ENCODE measurements around the gene PSMD9. TPM values are rescaled to one million over a fixed set of nuclear protein-coding genes. Genes with fewer than 3 reads are reported as not detected.

The PSMD9 gene
- total and polyA plus RNA-seq, 8 donors: 39.3 to 53.8 (median 45.4) TPM

- intact Hi-C loops (cut with DNase I): no loop called here
- TF ChIP-seq CTCF (IDR thresholded peaks at IDR 0.05): no peak
- Histone ChIP-seq H3K27ac (no peak overlapping the region), H3K4me1 (no peaks in the 10 kb centered on the region), H3K9me3 (no peaks in the 10 kb centered on the region), H3K4me3 (no peak overlapping the region), H3K36me3 (no peaks in the 10 kb centered on the region), H3K27me3 (no peaks in the 10 kb centered on the region)
- DNase-seq (no peak), ATAC-seq (no peak)
These were observed 72.7 kb downstream of the PSMD9 start for GRCh38 chr12:121961195-121961879.

GRCh38 chr12:121963341-121964018 is 74.9 kb downstream of the PSMD9 start:
- H3K27ac ChIP-seq: no peak overlapping the region

GRCh38 chr12:121964813-121965643 is 76.4 kb downstream of the PSMD9 start:
- H3K36me3 ChIP-seq: no peaks in the 10 kb centered on the region
- DNase-seq: no peak
- H3K4me3 ChIP-seq: no peak overlapping the region
- H3K4me1 ChIP-seq: peaks cover 0 to 8% of the 10 kb centered on the region in 2 donors
- ATAC-seq: no peak
- H3K27me3 ChIP-seq: no peaks in the 10 kb centered on the region
- H3K27ac ChIP-seq: no peak overlapping the region
- intact Hi-C loops (cut with DNase I): no loop called here
- no peak for TF ChIP-seq CTCF (IDR thresholded peaks at IDR 0.05)
- H3K9me3 ChIP-seq: no peaks in the 10 kb centered on the region

More at GRCh38 chr12:121963341-121964018, 74.9 kb downstream of the PSMD9 start:
- DNase-seq (no peak), ATAC-seq (no peak)
- no peak overlapping the region for H3K4me3 ChIP-seq
- H3K36me3 ChIP-seq: no peaks in the 10 kb centered on the region
- no peaks in the 10 kb centered on the region for H3K4me1 ChIP-seq
- H3K27me3 ChIP-seq: no peaks in the 10 kb centered on the region
- intact Hi-C loops (cut with DNase I): no loop called here
- TF ChIP-seq CTCF (IDR thresholded peaks at IDR 0.05): no peak
- H3K9me3 ChIP-seq: no peaks in the 10 kb centered on the region

GRCh38 chr12:121966959-121967358 is 78.4 kb downstream of the PSMD9 start:
- no peak overlapping the region for H3K4me3 ChIP-seq
- no peaks in the 10 kb centered on the region for H3K27me3 ChIP-seq
- no peak overlapping the region for H3K27ac ChIP-seq
- ATAC-seq (no peak), DNase-seq (peak in 1 of 4 donors; percentile 37)
- no peak for TF ChIP-seq CTCF (IDR thresholded peaks at IDR 0.05)
- H3K4me1 ChIP-seq: peaks cover 0 to 8% of the 10 kb centered on the region in 2 donors
- no peaks in the 10 kb centered on the region for H3K36me3 ChIP-seq
- intact Hi-C loops (cut with DNase I): no loop called here
- H3K9me3 ChIP-seq: no peaks in the 10 kb centered on the region

Other genes starting within 250 kb of the PSMD9 start
- gene MORN3, start 219.1 kb upstream of the PSMD9 start, total RNA-seq: 1 to 10 TPM in 1 of 2 donors, under 1 TPM in 1; 0.17 to 1.0 TPM
- gene MORN3, start 219.1 kb upstream of the PSMD9 start, polyA plus RNA-seq (ENCODE audit: insufficient read length in 6 of 6): 1 to 10 TPM; 1.2 to 2.8 (median 1.6) TPM
- gene TMEM120B, start 176.0 kb upstream of the PSMD9 start, total RNA-seq: 10 to 100 TPM; 13.9 to 17.7 TPM
- 10 to 100 TPM in 3 of 6 donors, 1 to 10 TPM in 3; 8.5 to 14.1 (median 10.4) TPM for gene TMEM120B, start 176.0 kb upstream of the PSMD9 start, polyA plus RNA-seq (ENCODE audit: insufficient read length in 6 of 6)
- 10 to 100 TPM; 37.6 to 48.3 TPM for gene RHOF, start 95.1 kb upstream of the PSMD9 start, total RNA-seq
- gene RHOF, start 95.1 kb upstream of the PSMD9 start, polyA plus RNA-seq (ENCODE audit: insufficient read length in 6 of 6): 10 to 100 TPM in 5 of 6 donors, 1 to 10 TPM in 1; 8.5 to 14.4 (median 11.3) TPM
- gene SETD1B, start 84.8 kb upstream of the PSMD9 start, total RNA-seq: 10 to 100 TPM; 18.9 to 23.4 TPM
- gene SETD1B, start 84.8 kb upstream of the PSMD9 start, polyA plus RNA-seq (ENCODE audit: insufficient read length in 6 of 6): 10 to 100 TPM; 12.1 to 17.0 (median 14.7) TPM
- gene HPD, start 29.9 kb upstream of the PSMD9 start, total RNA-seq: 1 to 10 TPM in 1 of 2 donors, under 1 TPM in 1; 0.85 to 2.1 TPM
- gene HPD, start 29.9 kb upstream of the PSMD9 start, polyA plus RNA-seq (ENCODE audit: insufficient read length in 6 of 6): under 1 TPM in 3 of 6 donors, not detected in 3; 0.11 to 0.30 (median 0.15) TPM
- gene CFAP251, start 29.8 kb downstream of the PSMD9 start, total RNA-seq: 1 to 10 TPM; 5.2 to 8.4 TPM
- 10 to 100 TPM in 4 of 6 donors, 1 to 10 TPM in 2; 3.9 to 13.3 (median 10.9) TPM for gene CFAP251, start 29.8 kb downstream of the PSMD9 start, polyA plus RNA-seq (ENCODE audit: insufficient read length in 6 of 6)
- 10 to 100 TPM in 1 of 2 donors, 1 to 10 TPM in 1; 7.0 to 11.1 TPM for gene BCL7A, start 133.1 kb downstream of the PSMD9 start, total RNA-seq
- gene BCL7A, start 133.1 kb downstream of the PSMD9 start, polyA plus RNA-seq (ENCODE audit: insufficient read length in 6 of 6): 10 to 100 TPM; 15.9 to 18.4 (median 17.3) TPM
- gene MLXIP, start 190.0 kb downstream of the PSMD9 start, total RNA-seq: 10 to 100 TPM; 48.1 to 62.6 TPM
- gene MLXIP, start 190.0 kb downstream of the PSMD9 start, polyA plus RNA-seq (ENCODE audit: insufficient read length in 6 of 6): 10 to 100 TPM; 72.8 to 98.7 (median 81.7) TPM